Smooth muscle cell (in vitro differentiated cells): Measurements from ENCODE around the gene TANC1. TPM values are rescaled to one million over a fixed set of nuclear protein-coding genes. Genes with fewer than 3 reads are reported as not detected.

Experiments
- DNase-seq: peaks from one replicate; lab custom pipeline; 2025; ENCODE audit not compliant: unreplicated experiment; lab: John Stamatoyannopoulos, UW
- H2AFZ ChIP-seq: fragments of 200-600 bp; sonication (generic); 2 replicates; pipeline ENCODE4 v1.6.0; 2016; ENCODE audit warnings: antibody characterized with exemption, low read depth, mild to moderate bottlenecking
- H3F3A ChIP-seq: fragments of 200-600 bp; sonication (generic); 2 replicates; pipeline ENCODE4 v1.6.0; 2017; ENCODE audit warnings: antibody characterized with exemption, low read depth
- H3K27ac ChIP-seq: fragments of 200-600 bp; sonication (generic); 2 replicates; pipeline ENCODE4 v1.5.1; 2016; ENCODE audit warnings: low read depth, mild to moderate bottlenecking
- H3K27me3 ChIP-seq: fragments of 200-600 bp; sonication (generic); 2 replicates; pipeline ENCODE4 v1.6.1; 2016; ENCODE audit warnings: low read depth, mild to moderate bottlenecking
- H3K36me3 ChIP-seq: fragments of 200-600 bp; sonication (generic); 2 replicates; pipeline ENCODE4 v1.5.1; 2016; ENCODE audit warnings: low read depth
- H3K4me1 ChIP-seq: fragments of 200-600 bp; sonication (generic); 2 replicates; pipeline ENCODE4 v1.5.1; 2016; ENCODE audit warnings: low read depth
- H3K4me2 ChIP-seq: fragments of 200-600 bp; sonication (generic); 2 replicates; pipeline ENCODE4 v1.6.0; 2016; ENCODE audit warnings: mild to moderate bottlenecking
- H3K4me3 ChIP-seq: fragments of 200-600 bp; sonication (generic); 2 replicates; pipeline ENCODE4 v1.5.1; 2016; ENCODE audit warnings: mild to moderate bottlenecking
- H3K79me2 ChIP-seq: fragments of 200-600 bp; sonication (generic); 2 replicates; pipeline ENCODE4 v1.6.0; 2016; ENCODE audit warnings: low read depth, mild to moderate bottlenecking
- H3K9ac ChIP-seq: fragments of 200-600 bp; sonication (generic); 2 replicates; pipeline ENCODE4 v1.6.0; 2016; ENCODE audit warnings: low read depth
- H3K9me3 ChIP-seq: fragments of 200-600 bp; sonication (generic); replicated peaks from 2 replicates; pipeline ENCODE4 v1.5.1; 2016; ENCODE audit warnings: low read depth
- H4K20me1 ChIP-seq: fragments of 200-600 bp; sonication (generic); 2 replicates; pipeline ENCODE4 v1.6.0; 2016; ENCODE audit warnings: low read depth
- WGBS: methylation state at CpG from one replicate; pipeline ENCODE4 v1.1.7; 2016; ENCODE audit warnings: low lambda C conversion rate; 5-methylcytosine and 5-hydroxymethylcytosine counted together
- polyA plus RNA-seq: library from polyadenylated mRNA; unstranded; fragments of >200 nt; fragmentation: Nextera tagmentation; extraction: Ambion mirVana; gene quantifications from 2 replicates; pipeline ENCODE4 v1.2.1, GENCODE V29; 2016
- total RNA-seq: library from RNA; depleted of rRNA; stranded (reverse); fragments of >200 nt; gene quantifications from 2 replicates; pipeline ENCODE4 v1.2.3, GENCODE V29; 2014
- TF ChIP-seq, protein P1 (sequence below): fragments of 200-600 bp; sonication (generic); IDR thresholded peaks from 2 replicates; pipeline ENCODE4 v1.5.1; 2017; ENCODE audit warnings: borderline replicate concordance, mild to moderate bottlenecking, antibody characterized with exemption; ENCODE audit not compliant: insufficient read depth, poor library complexity, severe bottlenecking

TANC1 gene
- total and polyA plus RNA-seq, 2 experiments from 2014 or later, result 9.1 to 30.8 TPM

DNA sequence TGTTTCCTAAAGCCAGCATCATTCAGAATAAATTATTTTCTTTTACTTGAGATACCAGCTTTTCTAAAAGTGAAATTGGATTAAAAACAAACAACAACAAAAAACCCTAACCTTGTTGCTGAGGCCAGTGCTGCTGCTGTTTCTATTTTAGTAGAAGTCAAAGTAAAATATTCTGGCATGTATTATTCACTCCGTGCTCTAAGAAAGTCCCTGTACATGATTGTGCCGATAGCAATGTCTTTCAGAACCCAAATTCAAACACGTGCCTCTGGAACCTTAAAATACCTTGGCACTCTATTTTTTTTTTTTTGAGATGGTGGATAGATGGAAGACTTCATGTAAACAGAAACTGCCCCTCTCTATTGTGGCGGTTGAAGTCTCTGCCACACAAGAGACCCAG, 43.7 kb downstream of the TANC1 start:
- H3K4me1 ChIP-seq, result peaks cover 12% of the 10 kb centered on the region
- H3F3A ChIP-seq, result peaks cover 11% of the 10 kb centered on the region
- H3K79me2 ChIP-seq, result peaks cover 43% of the 10 kb centered on the region
- no peaks in the 10 kb centered on the region for H3K36me3 ChIP-seq
- no peak overlapping the region for H3K4me3 ChIP-seq
- H3K9ac ChIP-seq, result no peak overlapping the region
- TF ChIP-seq, protein P1, sequence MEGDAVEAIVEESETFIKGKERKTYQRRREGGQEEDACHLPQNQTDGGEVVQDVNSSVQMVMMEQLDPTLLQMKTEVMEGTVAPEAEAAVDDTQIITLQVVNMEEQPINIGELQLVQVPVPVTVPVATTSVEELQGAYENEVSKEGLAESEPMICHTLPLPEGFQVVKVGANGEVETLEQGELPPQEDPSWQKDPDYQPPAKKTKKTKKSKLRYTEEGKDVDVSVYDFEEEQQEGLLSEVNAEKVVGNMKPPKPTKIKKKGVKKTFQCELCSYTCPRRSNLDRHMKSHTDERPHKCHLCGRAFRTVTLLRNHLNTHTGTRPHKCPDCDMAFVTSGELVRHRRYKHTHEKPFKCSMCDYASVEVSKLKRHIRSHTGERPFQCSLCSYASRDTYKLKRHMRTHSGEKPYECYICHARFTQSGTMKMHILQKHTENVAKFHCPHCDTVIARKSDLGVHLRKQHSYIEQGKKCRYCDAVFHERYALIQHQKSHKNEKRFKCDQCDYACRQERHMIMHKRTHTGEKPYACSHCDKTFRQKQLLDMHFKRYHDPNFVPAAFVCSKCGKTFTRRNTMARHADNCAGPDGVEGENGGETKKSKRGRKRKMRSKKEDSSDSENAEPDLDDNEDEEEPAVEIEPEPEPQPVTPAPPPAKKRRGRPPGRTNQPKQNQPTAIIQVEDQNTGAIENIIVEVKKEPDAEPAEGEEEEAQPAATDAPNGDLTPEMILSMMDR, result no peak
- no peak overlapping the region for H3K4me2 ChIP-seq
- H2AFZ ChIP-seq, result no peak overlapping the region
- H3K27me3 ChIP-seq, result no peaks in the 10 kb centered on the region
- WGBS, result 97% methylated on average over 4 of the region's 4 CpGs
- H4K20me1 ChIP-seq, result peaks cover 54% of the 10 kb centered on the region
- DNase-seq, result no peak
- H3K9me3 ChIP-seq, result peaks cover 5% of the 10 kb centered on the region
- no peak overlapping the region for H3K27ac ChIP-seq

DNA sequence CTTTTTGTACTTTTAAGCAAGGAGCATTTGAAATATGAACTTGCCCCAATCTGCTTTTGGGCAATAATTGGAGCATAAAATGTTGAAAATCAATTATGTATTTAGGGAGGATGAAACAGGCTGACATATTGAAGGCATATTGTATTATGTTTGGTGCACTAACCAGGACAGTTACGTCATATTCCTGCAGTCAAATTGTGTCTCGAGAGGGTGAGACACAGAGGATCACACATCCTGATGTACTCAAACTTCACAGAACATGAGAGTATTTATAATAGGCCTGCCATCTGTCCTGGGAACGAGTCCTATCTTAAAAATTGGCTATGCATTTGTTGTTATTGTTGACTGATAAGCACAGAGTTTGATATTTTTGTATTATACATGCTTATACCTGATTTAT, 44.7 kb downstream of the TANC1 start:
- no peak overlapping the region for H3K4me3 ChIP-seq
- peaks cover 11% of the 10 kb centered on the region for H3F3A ChIP-seq
- no peak overlapping the region for H3K27ac ChIP-seq
- peaks cover 5% of the 10 kb centered on the region for H3K9me3 ChIP-seq
- H3K79me2 ChIP-seq, result peaks cover 50% of the 10 kb centered on the region
- H2AFZ ChIP-seq, result no peak overlapping the region
- H3K4me1 ChIP-seq, result peaks cover 12% of the 10 kb centered on the region
- no peak overlapping the region for H3K9ac ChIP-seq
- H3K4me2 ChIP-seq, result no peak overlapping the region
- peaks cover 53% of the 10 kb centered on the region for H4K20me1 ChIP-seq
- no peaks in the 10 kb centered on the region for H3K36me3 ChIP-seq
- no peaks in the 10 kb centered on the region for H3K27me3 ChIP-seq
- WGBS, result 94% methylated on average over 3 of the region's 3 CpGs
- DNase-seq, result no peak
- TF ChIP-seq, protein P1, result no peak

DNA sequence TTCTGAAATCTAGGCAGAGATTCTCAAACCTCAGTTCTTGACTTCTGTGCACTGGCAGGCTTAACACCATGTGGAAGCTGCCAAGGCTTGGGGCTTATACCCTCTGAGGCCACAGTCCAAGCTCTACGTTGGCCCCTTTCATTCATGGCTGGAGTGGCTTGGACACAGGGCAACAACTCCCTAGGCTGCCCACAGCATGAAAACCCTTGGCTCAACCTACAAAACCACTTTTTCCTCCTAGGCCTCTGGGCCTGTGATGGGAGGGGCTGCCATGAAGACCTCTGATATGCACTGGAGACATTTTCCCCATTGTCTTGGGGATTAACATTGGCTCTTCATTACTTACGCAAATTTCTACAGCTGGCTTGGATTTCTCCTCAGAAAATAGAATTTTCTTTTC, 46.7 kb downstream of the TANC1 start:
- Histone ChIP-seq H3K4me1 (peaks cover 6% of the 10 kb centered on the region), H3K9me3 (peaks cover 5% of the 10 kb centered on the region), H3K27me3 (no peaks in the 10 kb centered on the region), H3K79me2 (peaks cover 44% of the 10 kb centered on the region), H3K27ac (no peak overlapping the region), H3K9ac (no peak overlapping the region), H3K36me3 (no peaks in the 10 kb centered on the region), H3F3A (no peaks in the 10 kb centered on the region), H2AFZ (no peak overlapping the region), H3K4me2 (no peak overlapping the region), H4K20me1 (peaks cover 53% of the 10 kb centered on the region), H3K4me3 (no peak overlapping the region)
- 95% methylated on average over 2 of the region's 2 CpGs for WGBS
- no peak for DNase-seq
- TF ChIP-seq, protein P1, result no peak

DNA sequence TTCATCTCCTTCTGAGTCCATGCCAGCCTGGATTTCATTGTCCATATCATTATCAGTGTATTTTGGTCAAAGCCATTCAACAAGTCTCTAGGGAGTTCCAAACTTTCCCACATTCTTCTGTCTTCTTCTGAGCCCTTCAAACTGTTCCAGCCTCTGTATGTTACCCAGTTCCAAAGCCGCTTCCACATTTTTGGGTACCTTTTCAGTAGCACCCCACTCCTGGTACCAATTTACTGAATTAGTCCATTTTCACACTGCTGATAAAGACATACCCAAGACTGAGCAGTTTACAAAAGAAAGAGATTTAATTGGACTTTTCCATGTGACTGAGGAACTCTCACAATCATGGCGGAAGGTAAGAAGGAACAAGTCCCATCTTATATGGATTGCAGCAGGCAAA, 47.4 kb downstream of the TANC1 start:
- Histone ChIP-seq H4K20me1 (peaks cover 54% of the 10 kb centered on the region), H3F3A (no peaks in the 10 kb centered on the region), H3K4me2 (no peak overlapping the region), H3K27ac (no peak overlapping the region), H3K9ac (no peak overlapping the region), H3K36me3 (no peaks in the 10 kb centered on the region), H2AFZ (no peak overlapping the region), H3K27me3 (no peaks in the 10 kb centered on the region), H3K4me1 (no peaks in the 10 kb centered on the region), H3K79me2 (peaks cover 46% of the 10 kb centered on the region), H3K4me3 (no peak overlapping the region), H3K9me3 (peaks cover 5% of the 10 kb centered on the region)
- TF ChIP-seq, protein P1, result no peak
- 96% methylated on average over 2 of the region's 2 CpGs for WGBS
- no peak for DNase-seq
